ENCODE data around the gene FAHD2A.

Gene FAHD2A

DNA sequence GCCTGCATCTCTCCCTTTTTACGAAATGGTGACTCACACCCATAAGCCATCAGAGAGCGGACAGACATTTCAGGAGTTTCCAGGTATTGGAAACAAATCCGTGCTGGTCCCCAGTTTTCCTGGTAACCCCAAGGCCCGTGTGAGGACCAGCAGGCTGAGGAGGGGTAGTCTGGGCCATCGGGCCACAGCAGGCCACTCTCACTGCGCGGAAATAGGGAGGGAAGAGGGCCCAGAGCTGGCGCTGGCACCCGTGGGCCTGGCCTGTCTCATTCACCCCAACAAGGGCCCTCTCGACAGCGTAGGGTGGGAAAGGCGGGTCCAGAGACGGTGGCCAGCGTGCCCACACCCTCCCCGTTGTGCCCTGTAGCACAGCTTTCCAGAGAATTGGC, 13.7 kb upstream of the FAHD2A start:
- peak overlapping the region; percentile 55; the same call in 1 of the 2 replicates for H2AFZ ChIP-seq (ENCODE audit: low read depth, low read length)
- no peaks in the 10 kb centered on the region for H3K79me2 ChIP-seq (ENCODE audit: insufficient read depth, low read length)

DNA sequence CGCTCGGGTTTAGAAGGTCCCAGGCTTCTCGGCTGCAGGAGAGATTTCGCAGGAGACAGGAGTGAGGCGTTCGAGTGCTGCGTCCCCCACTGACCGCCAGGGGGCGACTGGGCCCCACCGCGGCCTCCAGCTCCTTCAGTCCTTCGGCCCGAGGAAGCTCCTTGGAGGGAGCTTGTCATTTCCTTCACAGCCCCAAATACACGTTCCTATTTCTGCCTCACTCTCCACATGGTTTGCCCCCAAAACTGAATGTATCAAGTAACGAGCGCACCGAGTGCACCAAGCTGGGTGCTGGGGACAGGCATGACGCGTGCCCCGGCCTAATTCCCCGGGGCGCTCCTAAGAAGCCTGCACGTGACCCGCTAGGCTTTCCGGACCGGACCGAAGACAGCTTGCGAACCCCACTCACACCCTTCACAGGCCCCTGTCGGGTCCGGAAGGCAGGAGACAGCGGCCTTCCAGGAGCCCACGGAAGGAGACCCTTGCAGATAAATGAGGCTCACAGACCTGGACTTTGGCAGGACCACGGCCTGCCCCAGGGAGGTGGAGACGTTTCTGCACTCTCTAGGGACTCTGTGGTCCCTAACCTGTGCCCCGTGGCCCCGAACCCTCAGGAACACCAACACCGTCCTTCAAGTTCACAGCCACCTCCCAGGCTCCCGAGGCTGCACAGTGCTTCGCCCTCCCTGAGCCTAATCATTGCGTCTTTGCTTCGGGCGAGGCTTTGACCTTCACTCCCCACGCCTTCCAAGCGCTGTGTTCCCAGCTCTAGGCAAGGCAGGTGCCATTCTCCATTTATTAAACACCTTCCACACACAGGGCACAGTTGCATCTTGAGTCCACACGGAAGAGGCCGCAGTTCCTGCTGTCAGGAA, 13.0 kb upstream of the FAHD2A start:
- no peaks in the 10 kb centered on the region for H4K20me1 ChIP-seq (ENCODE audit: insufficient read depth, low read length)
- peak; percentile 66 for DNase-seq
- H2AFZ ChIP-seq (ENCODE audit: low read depth, low read length): peak overlapping the region; percentile 68
- H3K4me1 ChIP-seq (ENCODE audit: insufficient read depth, low read length): peaks cover 6% of the 10 kb centered on the region; the same call in 1 of the 2 replicates
- TF ChIP-seq, protein P1, sequence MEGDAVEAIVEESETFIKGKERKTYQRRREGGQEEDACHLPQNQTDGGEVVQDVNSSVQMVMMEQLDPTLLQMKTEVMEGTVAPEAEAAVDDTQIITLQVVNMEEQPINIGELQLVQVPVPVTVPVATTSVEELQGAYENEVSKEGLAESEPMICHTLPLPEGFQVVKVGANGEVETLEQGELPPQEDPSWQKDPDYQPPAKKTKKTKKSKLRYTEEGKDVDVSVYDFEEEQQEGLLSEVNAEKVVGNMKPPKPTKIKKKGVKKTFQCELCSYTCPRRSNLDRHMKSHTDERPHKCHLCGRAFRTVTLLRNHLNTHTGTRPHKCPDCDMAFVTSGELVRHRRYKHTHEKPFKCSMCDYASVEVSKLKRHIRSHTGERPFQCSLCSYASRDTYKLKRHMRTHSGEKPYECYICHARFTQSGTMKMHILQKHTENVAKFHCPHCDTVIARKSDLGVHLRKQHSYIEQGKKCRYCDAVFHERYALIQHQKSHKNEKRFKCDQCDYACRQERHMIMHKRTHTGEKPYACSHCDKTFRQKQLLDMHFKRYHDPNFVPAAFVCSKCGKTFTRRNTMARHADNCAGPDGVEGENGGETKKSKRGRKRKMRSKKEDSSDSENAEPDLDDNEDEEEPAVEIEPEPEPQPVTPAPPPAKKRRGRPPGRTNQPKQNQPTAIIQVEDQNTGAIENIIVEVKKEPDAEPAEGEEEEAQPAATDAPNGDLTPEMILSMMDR (IDR thresholded peaks at IDR 0.05; ENCODE audit: borderline replicate concordance, extremely low read depth, low read length, poor library complexity, severe bottlenecking): peak; percentile 94
- no peak for TF ChIP-seq EZH2 (IDR thresholded peaks at IDR 0.05; ENCODE audit: borderline replicate concordance, low read depth, low read length, severe bottlenecking)
- no peak overlapping the region for H3K4me3 ChIP-seq (ENCODE audit: low read depth in 1 of 2, low read length in 2 of 2)
- H3K27me3 ChIP-seq (ENCODE audit: insufficient read depth, low read length, poor library complexity): no peaks in the 10 kb centered on the region
- no peak overlapping the region for H3K27ac ChIP-seq (ENCODE audit: low read length)
- H3K36me3 ChIP-seq (ENCODE audit: insufficient read depth, low read length): no peaks in the 10 kb centered on the region
- peak overlapping the region; percentile 38 for H3K4me2 ChIP-seq (ENCODE audit: insufficient read depth, low read length)
- H3K79me2 ChIP-seq (ENCODE audit: insufficient read depth, low read length): no peaks in the 10 kb centered on the region
- no peak overlapping the region for H3K9ac ChIP-seq (ENCODE audit: low read depth, low read length)
- no peaks in the 10 kb centered on the region for H3K9me3 ChIP-seq (ENCODE audit: insufficient read depth, low read length, severe bottlenecking)
- ATAC-seq (ENCODE audit: insufficient read depth, low read depth): peak; percentile 96

More for the DNA sequence above, 13.7 kb upstream of the FAHD2A start:
- DNase-seq (no peak), ATAC-seq (ENCODE audit: insufficient read depth, low read depth) (peak; percentile 23; the same call in 2 of the 3 replicates)
- TF ChIP-seq, protein P1 (IDR thresholded peaks at IDR 0.05; ENCODE audit: borderline replicate concordance, extremely low read depth, low read length, poor library complexity, severe bottlenecking): no peak
- TF ChIP-seq EZH2 (IDR thresholded peaks at IDR 0.05; ENCODE audit: borderline replicate concordance, low read depth, low read length, severe bottlenecking): no peak
- H4K20me1 ChIP-seq (ENCODE audit: insufficient read depth, low read length): no peaks in the 10 kb centered on the region
- H3K4me2 ChIP-seq (ENCODE audit: insufficient read depth, low read length): peak overlapping the region; percentile 38
- H3K4me1 ChIP-seq (ENCODE audit: insufficient read depth, low read length): peaks cover 6% of the 10 kb centered on the region; the same call in 1 of the 2 replicates
- H3K9ac ChIP-seq (ENCODE audit: low read depth, low read length): no peak overlapping the region
- no peak overlapping the region for H3K27ac ChIP-seq (ENCODE audit: low read length)
- no peaks in the 10 kb centered on the region for H3K9me3 ChIP-seq (ENCODE audit: insufficient read depth, low read length, severe bottlenecking)
- H3K27me3 ChIP-seq (ENCODE audit: insufficient read depth, low read length, poor library complexity): no peaks in the 10 kb centered on the region
- no peaks in the 10 kb centered on the region for H3K36me3 ChIP-seq (ENCODE audit: insufficient read depth, low read length)
- no peak overlapping the region for H3K4me3 ChIP-seq (ENCODE audit: low read depth in 1 of 2, low read length in 2 of 2)

DNA sequence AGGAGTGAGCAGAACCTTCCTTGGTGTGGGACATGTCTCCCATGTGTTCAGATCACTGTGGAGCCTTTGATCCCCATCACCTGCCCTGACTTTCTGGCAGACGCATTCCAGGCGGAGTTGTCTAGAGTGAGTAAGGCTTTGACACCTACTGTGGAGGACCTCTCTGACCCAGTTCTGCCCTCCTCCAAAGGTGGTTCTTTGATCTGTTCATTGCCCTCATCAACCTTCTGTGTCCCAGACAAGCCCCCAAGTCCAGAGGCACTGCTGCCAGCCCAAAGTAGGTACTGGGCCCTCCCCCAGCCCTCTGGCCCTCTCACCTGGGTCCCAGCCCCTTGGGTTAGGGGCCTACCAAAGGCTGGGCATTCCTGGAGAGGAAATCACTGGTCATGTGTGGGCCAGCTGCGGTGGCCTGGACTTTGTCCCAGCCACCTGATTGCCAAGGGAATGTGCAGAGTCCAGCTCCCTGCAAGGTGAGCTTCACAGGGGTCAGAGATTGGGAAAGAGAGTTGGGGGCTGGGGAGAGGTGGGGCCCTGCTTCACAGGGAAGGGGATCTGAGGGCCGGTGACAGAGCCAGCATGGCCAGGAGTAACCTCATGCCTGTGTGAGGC, 12.1 kb upstream of the FAHD2A start:
- Histone ChIP-seq H3K27ac (ENCODE audit: low read length) (no peak overlapping the region), H3K79me2 (ENCODE audit: insufficient read depth, low read length) (no peaks in the 10 kb centered on the region), H3K27me3 (ENCODE audit: insufficient read depth, low read length, poor library complexity) (no peaks in the 10 kb centered on the region), H3K9ac (ENCODE audit: low read depth, low read length) (no peak overlapping the region), H2AFZ (ENCODE audit: low read depth, low read length) (no peak overlapping the region), H3K4me2 (ENCODE audit: insufficient read depth, low read length) (no peak overlapping the region), H3K9me3 (ENCODE audit: insufficient read depth, low read length, severe bottlenecking) (no peaks in the 10 kb centered on the region), H3K4me1 (ENCODE audit: insufficient read depth, low read length) (peaks cover 6% of the 10 kb centered on the region; the same call in 1 of the 2 replicates), H3K4me3 (ENCODE audit: low read depth in 1 of 2, low read length in 2 of 2) (no peak overlapping the region), H4K20me1 (ENCODE audit: insufficient read depth, low read length) (no peaks in the 10 kb centered on the region), H3K36me3 (ENCODE audit: insufficient read depth, low read length) (no peaks in the 10 kb centered on the region)
- DNase-seq (no peak), ATAC-seq (ENCODE audit: insufficient read depth, low read depth) (no peak)
- TF ChIP-seq EZH2 (IDR thresholded peaks at IDR 0.05; ENCODE audit: borderline replicate concordance, low read depth, low read length, severe bottlenecking): no peak
- TF ChIP-seq, protein P1 (IDR thresholded peaks at IDR 0.05; ENCODE audit: borderline replicate concordance, extremely low read depth, low read length, poor library complexity, severe bottlenecking): no peak

All from DND-41 (cell line).